Measurements from ENCODE around the gene GUCA2B.

Gene GUCA2B

DNA sequence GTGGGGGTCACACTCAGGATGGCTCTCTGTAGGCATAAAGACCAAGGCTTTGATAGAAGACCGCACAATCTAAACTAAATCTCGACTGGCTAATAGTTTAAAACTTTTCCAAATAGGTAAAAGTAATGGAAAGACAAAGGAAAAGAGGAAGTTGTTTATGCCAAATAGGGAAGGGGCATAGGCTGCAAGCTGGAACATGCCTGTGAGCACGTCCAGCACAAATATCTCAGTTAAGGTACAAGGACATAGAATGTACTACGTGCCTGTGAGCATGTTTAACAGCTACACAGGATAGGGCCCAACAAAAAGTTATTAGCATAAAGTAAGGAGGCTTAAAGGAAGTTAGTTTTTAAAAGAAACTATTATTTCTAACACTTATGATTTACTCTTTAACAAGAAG lies 38.9 kb downstream of the GUCA2B start:
- Histone ChIP-seq H3K4me3 (ENCODE audit: low read length) (no peak overlapping the region), H3K9me3 (ENCODE audit: insufficient read depth, low read depth, low read length) (no peaks in the 10 kb centered on the region), H3K9ac (ENCODE audit: low read depth, low read length) (no peak overlapping the region), H3K27ac (ENCODE audit: low read depth, low read length) (no peak overlapping the region), H3K27me3 (ENCODE audit: insufficient read depth, low read length) (no peaks in the 10 kb centered on the region), H3K4me1 (ENCODE audit: insufficient read depth, low read length) (no peaks in the 10 kb centered on the region), H3K36me3 (ENCODE audit: insufficient read depth, low read length) (peaks cover 87% of the 10 kb centered on the region)
- WGBS, result 93% methylated on average over 4 of the region's 4 CpGs

DNA sequence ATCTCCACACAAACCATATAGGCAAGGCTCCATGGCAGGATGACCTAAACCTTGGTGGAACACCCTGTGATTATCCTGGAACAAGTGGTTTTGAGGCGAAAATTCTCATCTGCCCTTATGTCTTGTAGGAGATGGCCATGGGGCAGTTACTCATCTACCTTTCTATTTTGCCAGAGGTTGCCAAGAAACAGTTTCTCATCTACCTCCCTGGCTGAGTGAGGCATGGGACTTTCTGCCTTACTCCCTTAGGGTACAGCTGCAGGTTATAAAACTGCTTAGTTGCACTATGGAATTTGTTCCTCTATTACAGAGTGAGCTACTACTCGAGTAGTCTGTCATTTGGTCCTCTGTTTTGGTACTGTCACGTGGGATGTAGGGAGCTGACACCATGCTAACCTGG lies 42.6 kb downstream of the GUCA2B start:
- H3K27ac ChIP-seq (ENCODE audit: low read depth, low read length), result no peak overlapping the region
- no peaks in the 10 kb centered on the region for H3K27me3 ChIP-seq (ENCODE audit: insufficient read depth, low read length)
- peaks cover 75% of the 10 kb centered on the region for H3K36me3 ChIP-seq (ENCODE audit: insufficient read depth, low read length)
- H3K4me1 ChIP-seq (ENCODE audit: insufficient read depth, low read length), result no peaks in the 10 kb centered on the region
- 92% methylated on average over 3 of the region's 3 CpGs for WGBS
- H3K9ac ChIP-seq (ENCODE audit: low read depth, low read length), result no peak overlapping the region
- no peak overlapping the region for H3K4me3 ChIP-seq (ENCODE audit: low read length)
- H3K9me3 ChIP-seq (ENCODE audit: insufficient read depth, low read depth, low read length), result no peaks in the 10 kb centered on the region

DNA sequence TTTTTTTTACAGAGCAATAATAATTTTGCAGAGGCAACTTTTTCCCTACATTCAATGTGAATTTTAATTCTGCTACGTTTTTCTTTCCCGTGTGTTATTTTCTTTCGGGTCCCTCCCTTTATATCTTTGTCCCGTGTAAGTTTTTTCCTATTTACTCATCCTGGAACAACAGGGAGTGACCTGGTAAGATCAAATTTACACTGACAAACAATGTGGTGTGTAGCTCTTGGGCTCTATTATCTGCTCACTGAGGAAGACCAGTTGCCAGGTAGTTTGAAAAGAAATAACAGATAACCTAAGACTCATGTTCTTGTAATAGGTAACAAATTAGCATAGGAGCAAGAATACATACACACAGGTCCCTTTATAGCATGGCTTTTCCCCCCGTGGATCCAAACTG lies 45.0 kb downstream of the GUCA2B start:
- Histone ChIP-seq H3K36me3 (ENCODE audit: insufficient read depth, low read length) (peaks cover 71% of the 10 kb centered on the region), H3K27me3 (ENCODE audit: insufficient read depth, low read length) (no peaks in the 10 kb centered on the region), H3K9ac (ENCODE audit: low read depth, low read length) (no peak overlapping the region), H3K4me3 (ENCODE audit: low read length) (no peak overlapping the region), H3K27ac (ENCODE audit: low read depth, low read length) (no peak overlapping the region), H3K9me3 (ENCODE audit: insufficient read depth, low read depth, low read length) (no peaks in the 10 kb centered on the region), H3K4me1 (ENCODE audit: insufficient read depth, low read length) (no peaks in the 10 kb centered on the region)
- 96% methylated on average over 5 of the region's 5 CpGs for WGBS

DNA sequence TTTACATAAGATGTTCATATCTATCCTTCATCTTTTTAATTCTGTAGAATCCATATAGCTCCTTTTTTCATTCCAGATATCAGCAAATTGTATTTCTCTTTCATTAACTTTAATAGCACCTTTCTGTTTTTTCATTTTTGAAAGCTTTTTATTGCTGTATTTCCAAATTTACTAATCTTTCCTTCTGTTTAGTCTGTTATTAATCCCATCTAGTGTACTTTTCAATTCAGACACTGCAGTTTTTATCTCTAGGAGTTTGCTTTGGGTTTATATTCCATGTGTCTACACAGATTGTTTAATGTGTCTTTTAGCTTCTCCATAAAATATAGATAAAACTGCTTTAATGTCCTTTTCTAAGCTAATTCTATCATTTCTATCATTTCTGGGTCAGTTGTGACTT lies 48.8 kb downstream of the GUCA2B start:
- H3K9me3 ChIP-seq (ENCODE audit: insufficient read depth, low read depth, low read length), result no peaks in the 10 kb centered on the region
- no peak overlapping the region for H3K9ac ChIP-seq (ENCODE audit: low read depth, low read length)
- no peak overlapping the region for H3K27ac ChIP-seq (ENCODE audit: low read depth, low read length)
- H3K4me3 ChIP-seq (ENCODE audit: low read length), result no peak overlapping the region
- H3K27me3 ChIP-seq (ENCODE audit: insufficient read depth, low read length), result no peaks in the 10 kb centered on the region
- H3K4me1 ChIP-seq (ENCODE audit: insufficient read depth, low read length), result no peaks in the 10 kb centered on the region
- peaks cover 46% of the 10 kb centered on the region for H3K36me3 ChIP-seq (ENCODE audit: insufficient read depth, low read length)
